HepG2 (cell line): ENCODE measurements around the gene TCAP. TPM values are rescaled to one million over a fixed set of nuclear protein-coding genes. Genes with fewer than 3 reads are reported as not detected.
A peak's percentile ranks its signal among the peaks of the same experiment; 100 is the strongest.

ENCODE experiments used
- FOXM1 ChIP-seq: sonication (generic); formaldehyde crosslinking; IDR thresholded peaks from 2 replicates; pipeline ENCODE4 v1.5.0; 2020; ENCODE audit warnings: missing genetic modification reagents
- IRF2 ChIP-seq: IDR thresholded peaks from 2 replicates; pipeline ENCODE4 v1.6.1; 2018; ENCODE audit warnings: missing genetic modification reagents, missing compliant biosample characterization
- MAF1 ChIP-seq: sonication (generic); formaldehyde crosslinking; IDR thresholded peaks from 2 replicates; pipeline ENCODE4 v1.5.0; 2020; ENCODE audit warnings: missing genetic modification reagents, borderline replicate concordance
- NFYB ChIP-seq: sonication (generic); formaldehyde crosslinking; IDR thresholded peaks from 2 replicates; pipeline ENCODE4 v1.4.0; 2020; ENCODE audit warnings: missing genetic modification reagents
- POGZ ChIP-seq: sonication (generic); formaldehyde crosslinking; IDR thresholded peaks from 2 replicates; pipeline ENCODE4 v1.4.0; 2020; ENCODE audit warnings: mild to moderate bottlenecking, missing genetic modification reagents
- RELA ChIP-seq: sonication (generic); formaldehyde crosslinking; IDR thresholded peaks from 2 replicates; pipeline ENCODE4 v1.4.0; 2020; ENCODE audit warnings: missing genetic modification reagents
- SATB2 ChIP-seq: sonication (generic); formaldehyde crosslinking; IDR thresholded peaks from 2 replicates; pipeline ENCODE4 v1.5.0; 2020; ENCODE audit warnings: missing genetic modification reagents
- SIN3A ChIP-seq: IDR thresholded peaks from 2 replicates; pipeline ENCODE4 v1.6.1; 2011; ENCODE audit warnings: low read depth, mild to moderate bottlenecking, control low read depth, low read length, borderline replicate concordance
- SMARCC2 ChIP-seq: fragments of 450-650 bp; IDR thresholded peaks from 2 replicates; pipeline ENCODE4 v1.6.1; 2017; ENCODE audit warnings: antibody characterized with exemption, mild to moderate bottlenecking
- SOX6 ChIP-seq, 2 experiments: fragments of 450-650 bp in 1 of 2; sonication (generic) in 1 of 2; formaldehyde crosslinking in 1 of 2; IDR thresholded peaks; 2 replicates each; pipeline versions ENCODE4 v1.4.0 to v1.6.1; 2017 to 2020; ENCODE audit warnings: antibody characterized with exemption in 1 of 2, mild to moderate bottlenecking in 1 of 2, missing genetic modification reagents in 1 of 2
- ZC3H13 ChIP-seq: sonication (generic); formaldehyde crosslinking; IDR thresholded peaks from 2 replicates; pipeline ENCODE4 v1.8.1; 2023; ENCODE audit warnings: mild to moderate bottlenecking, missing genetic modification reagents, moderate library complexity
- ZMAT3 ChIP-seq: sonication (generic); formaldehyde crosslinking; conservative IDR thresholded peaks from 2 replicates; pipeline ENCODE4 v1.7.0; 2021; ENCODE audit warnings: missing genetic modification reagents
- ZNF318 ChIP-seq: sonication (generic); formaldehyde crosslinking; IDR thresholded peaks from 2 replicates; pipeline ENCODE4 v1.4.0; 2020; ENCODE audit warnings: mild to moderate bottlenecking, missing genetic modification reagents
- ZNF33B ChIP-seq: sonication (generic); formaldehyde crosslinking; IDR thresholded peaks from 2 replicates; pipeline ENCODE4 v1.5.1; 2020; ENCODE audit warnings: mild to moderate bottlenecking, missing genetic modification reagents
- ZNF414 ChIP-seq: sonication (generic); formaldehyde crosslinking; IDR thresholded peaks from 2 replicates; pipeline ENCODE4 v1.5.0; 2020; ENCODE audit warnings: missing genetic modification reagents
- ZNF569 ChIP-seq: sonication (generic); formaldehyde crosslinking; IDR thresholded peaks from 2 replicates; pipeline ENCODE4 v1.5.0; 2020; ENCODE audit warnings: mild to moderate bottlenecking, missing genetic modification reagents, moderate library complexity, borderline replicate concordance
- polyA plus RNA-seq, 8 experiments: library from polyadenylated mRNA; depleted of rRNA in 3 of 8; stranded (reverse) in 7 of 8; unstranded in 1 of 8; fragments of >200 nt; fragmentation: Illumina TruSeq in 4 of 8; extraction: Trizol in 4 of 8; gene quantifications; 2 replicates each; pipeline versions ENCODE4 v1.2.1 to v1.2.3, GENCODE V29; 2011 to 2016; ENCODE audit warnings: low read depth in 4 of 8, missing spikeins in 1 of 8, mixed read lengths in 1 of 8; ENCODE audit not compliant: insufficient read depth in 1 of 8
- total RNA-seq, 5 experiments: library from RNA; depleted of rRNA; stranded (reverse); fragments of >200 nt; fragmentation: Illumina TruSeq; extraction: Trizol; gene quantifications; 2 replicates each; pipeline ENCODE4 v1.2.3, GENCODE V29; 2016; ENCODE audit warnings: low read depth in 1 of 5
- TF ChIP-seq, protein P1 (sequence below): sonication (generic); formaldehyde crosslinking; IDR thresholded peaks from 2 replicates; pipeline ENCODE4 v1.5.0; 2020; ENCODE audit warnings: missing genetic modification reagents
- TF ChIP-seq, protein P2 (sequence below): sonication (generic); formaldehyde crosslinking; IDR thresholded peaks from 2 replicates; pipeline ENCODE4 v1.4.0; 2020; ENCODE audit warnings: missing genetic modification reagents

The TCAP gene
- total and polyA plus RNA-seq, 2 of the 13 experiments (the other 11 are each of a cell fraction or from before 2014, with no cell fraction given), result 0.24 to 0.65 TPM

DNA sequence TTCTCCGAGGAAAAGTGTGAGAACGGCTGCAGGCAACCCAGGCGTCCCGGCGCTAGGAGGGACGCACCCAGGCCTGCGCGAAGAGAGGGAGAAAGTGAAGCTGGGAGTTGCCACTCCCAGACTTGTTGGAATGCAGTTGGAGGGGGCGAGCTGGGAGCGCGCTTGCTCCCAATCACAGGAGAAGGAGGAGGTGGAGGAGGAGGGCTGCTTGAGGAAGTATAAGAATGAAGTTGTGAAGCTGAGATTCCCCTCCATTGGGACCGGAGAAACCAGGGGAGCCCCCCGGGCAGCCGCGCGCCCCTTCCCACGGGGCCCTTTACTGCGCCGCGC is 34.6 kb downstream of the TCAP start, which contains the start of gene ERBB2 (continued):
- TF ChIP-seq, protein P1, sequence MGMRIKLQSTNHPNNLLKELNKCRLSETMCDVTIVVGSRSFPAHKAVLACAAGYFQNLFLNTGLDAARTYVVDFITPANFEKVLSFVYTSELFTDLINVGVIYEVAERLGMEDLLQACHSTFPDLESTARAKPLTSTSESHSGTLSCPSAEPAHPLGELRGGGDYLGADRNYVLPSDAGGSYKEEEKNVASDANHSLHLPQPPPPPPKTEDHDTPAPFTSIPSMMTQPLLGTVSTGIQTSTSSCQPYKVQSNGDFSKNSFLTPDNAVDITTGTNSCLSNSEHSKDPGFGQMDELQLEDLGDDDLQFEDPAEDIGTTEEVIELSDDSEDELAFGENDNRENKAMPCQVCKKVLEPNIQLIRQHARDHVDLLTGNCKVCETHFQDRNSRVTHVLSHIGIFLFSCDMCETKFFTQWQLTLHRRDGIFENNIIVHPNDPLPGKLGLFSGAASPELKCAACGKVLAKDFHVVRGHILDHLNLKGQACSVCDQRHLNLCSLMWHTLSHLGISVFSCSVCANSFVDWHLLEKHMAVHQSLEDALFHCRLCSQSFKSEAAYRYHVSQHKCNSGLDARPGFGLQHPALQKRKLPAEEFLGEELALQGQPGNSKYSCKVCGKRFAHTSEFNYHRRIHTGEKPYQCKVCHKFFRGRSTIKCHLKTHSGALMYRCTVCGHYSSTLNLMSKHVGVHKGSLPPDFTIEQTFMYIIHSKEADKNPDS (CRISPR knock-in tag), result no peak
- TF ChIP-seq FOXM1 (CRISPR knock-in tag), result no peak
- TF ChIP-seq NFYB, result peak; percentile 24; the same call in 1 of the 2 replicates
- TF ChIP-seq SOX6 (IDR thresholded peaks at IDR 0.05), result no peak
- TF ChIP-seq SOX6 (CRISPR knock-in tag; IDR thresholded peaks at IDR 0.05), result no peak
- no peak for TF ChIP-seq RELA
- TF ChIP-seq ZMAT3 (CRISPR knock-in tag), result no peak
- TF ChIP-seq ZNF414 (CRISPR knock-in tag), result no peak
- no peak for TF ChIP-seq SIN3A
- TF ChIP-seq POGZ, result no peak
- TF ChIP-seq IRF2 (CRISPR knock-in tag), result no peak
- no peak; the same call in 1 of the 2 replicates for TF ChIP-seq ZC3H13 (CRISPR knock-in tag)
- TF ChIP-seq SATB2 (CRISPR knock-in tag), result no peak
- TF ChIP-seq ZNF318, result no peak
- TF ChIP-seq SMARCC2, result no peak
- TF ChIP-seq ZNF33B, result no peak
- TF ChIP-seq ZNF569 (CRISPR knock-in tag), result no peak
- TF ChIP-seq MAF1 (CRISPR knock-in tag), result no peak
- TF ChIP-seq, protein P2, sequence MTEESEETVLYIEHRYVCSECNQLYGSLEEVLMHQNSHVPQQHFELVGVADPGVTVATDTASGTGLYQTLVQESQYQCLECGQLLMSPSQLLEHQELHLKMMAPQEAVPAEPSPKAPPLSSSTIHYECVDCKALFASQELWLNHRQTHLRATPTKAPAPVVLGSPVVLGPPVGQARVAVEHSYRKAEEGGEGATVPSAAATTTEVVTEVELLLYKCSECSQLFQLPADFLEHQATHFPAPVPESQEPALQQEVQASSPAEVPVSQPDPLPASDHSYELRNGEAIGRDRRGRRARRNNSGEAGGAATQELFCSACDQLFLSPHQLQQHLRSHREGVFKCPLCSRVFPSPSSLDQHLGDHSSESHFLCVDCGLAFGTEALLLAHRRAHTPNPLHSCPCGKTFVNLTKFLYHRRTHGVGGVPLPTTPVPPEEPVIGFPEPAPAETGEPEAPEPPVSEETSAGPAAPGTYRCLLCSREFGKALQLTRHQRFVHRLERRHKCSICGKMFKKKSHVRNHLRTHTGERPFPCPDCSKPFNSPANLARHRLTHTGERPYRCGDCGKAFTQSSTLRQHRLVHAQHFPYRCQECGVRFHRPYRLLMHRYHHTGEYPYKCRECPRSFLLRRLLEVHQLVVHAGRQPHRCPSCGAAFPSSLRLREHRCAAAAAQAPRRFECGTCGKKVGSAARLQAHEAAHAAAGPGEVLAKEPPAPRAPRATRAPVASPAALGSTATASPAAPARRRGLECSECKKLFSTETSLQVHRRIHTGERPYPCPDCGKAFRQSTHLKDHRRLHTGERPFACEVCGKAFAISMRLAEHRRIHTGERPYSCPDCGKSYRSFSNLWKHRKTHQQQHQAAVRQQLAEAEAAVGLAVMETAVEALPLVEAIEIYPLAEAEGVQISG (CRISPR knock-in tag), result peak; percentile 15; the same call in 1 of the 2 replicates
